Right ventricle myocardium inferior (tissue), 1 donor: Measurements from ENCODE around the gene ATP5F1D. TPM values are rescaled to one million over a fixed set of nuclear protein-coding genes. Genes with fewer than 3 reads are reported as not detected.
A peak's percentile ranks its signal among the peaks of the same experiment; 100 is the strongest.

Source experiments
- ATAC-seq: fragments of 200-7000 bp; cut with Tn5 transposase; one replicate; pipeline ENCODE4 v1.9.1; 2020; ENCODE audit warnings: mild to moderate bottlenecking, moderate library complexity
- DNase-seq: peaks from one replicate; pipeline ENCODE4 v3.0.0; 2021; ENCODE audit errors: missing footprints
- intact Hi-C: fragments of 100-400 bp; cut with DNase I; formaldehyde crosslinking; loops from one replicate; pipeline ENCODE4 v1.11.0; 2022
- total RNA-seq: library from RNA; stranded (reverse); fragmentation: NEBNext Ultra II Directional; extraction: Animal tissue kit (Norgen Biotek cat#: 25700); gene quantifications from one replicate; pipeline ENCODE4 v1.2.1, GENCODE V29; 2021
- donor health status: DM: no; HTN: yes; CAD: no; lungs with severe emphysema.

The ATP5F1D gene
- total RNA-seq, 1 donor from 2014 or later: 656 TPM

- intact Hi-C loops: no loop called here
- DNase-seq (peak; percentile 97), ATAC-seq (peak; percentile 54)
Measured at GRCh38 chr19:1252221-1252820, 10.8 kb downstream of the ATP5F1D start.

DNA sequence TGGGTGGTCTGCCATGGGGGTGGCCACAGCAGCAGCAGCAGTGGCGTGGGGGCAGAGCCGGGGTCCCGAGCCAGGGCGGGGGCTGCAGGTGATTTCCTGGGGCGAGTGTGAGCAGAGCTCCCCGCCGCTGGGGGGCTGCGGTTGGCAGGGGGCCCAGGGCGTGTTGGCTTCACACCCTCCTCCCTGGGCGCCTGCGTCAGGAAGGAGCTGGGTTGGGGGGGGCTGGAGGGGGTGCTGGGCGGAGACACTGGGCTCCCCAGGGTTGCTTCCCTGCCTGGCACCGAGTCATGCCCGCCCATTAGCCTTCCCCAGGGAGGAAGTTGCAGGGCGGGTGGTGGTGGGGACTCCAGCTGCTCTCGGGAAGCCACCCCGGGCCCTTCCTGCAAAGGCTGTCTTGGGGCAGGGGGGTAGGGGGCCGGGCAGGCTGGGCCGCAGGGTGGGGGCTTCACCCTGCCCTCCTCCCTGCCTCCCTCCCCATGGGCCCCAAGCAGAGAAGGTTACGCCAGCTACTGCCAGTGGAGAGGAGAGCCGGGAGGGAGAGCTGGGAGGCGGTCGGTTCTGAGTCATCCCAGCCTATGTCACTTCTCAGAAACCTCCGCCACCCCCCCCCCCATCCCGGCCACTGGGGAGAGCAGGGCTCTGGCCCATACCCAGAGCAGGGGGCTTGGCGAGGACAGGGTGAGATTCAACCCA, 11.4 kb downstream of the ATP5F1D start:
- ATAC-seq (peak; percentile 47), DNase-seq (peak; percentile 97)
- intact Hi-C loops: no loop called here

- intact Hi-C loops: no loop called here
Measured at GRCh38 chr19:1253514-1254080, 12.0 kb downstream of the ATP5F1D start.

GRCh38 chr19:1254081-1254527, 12.6 kb downstream of the ATP5F1D start:
- ATAC-seq (no peak), DNase-seq (no peak)
- intact Hi-C loops: no loop called here

More at GRCh38 chr19:1253514-1254080, 12.0 kb downstream of the ATP5F1D start:
- no peak for DNase-seq
- ATAC-seq: no peak

DNA sequence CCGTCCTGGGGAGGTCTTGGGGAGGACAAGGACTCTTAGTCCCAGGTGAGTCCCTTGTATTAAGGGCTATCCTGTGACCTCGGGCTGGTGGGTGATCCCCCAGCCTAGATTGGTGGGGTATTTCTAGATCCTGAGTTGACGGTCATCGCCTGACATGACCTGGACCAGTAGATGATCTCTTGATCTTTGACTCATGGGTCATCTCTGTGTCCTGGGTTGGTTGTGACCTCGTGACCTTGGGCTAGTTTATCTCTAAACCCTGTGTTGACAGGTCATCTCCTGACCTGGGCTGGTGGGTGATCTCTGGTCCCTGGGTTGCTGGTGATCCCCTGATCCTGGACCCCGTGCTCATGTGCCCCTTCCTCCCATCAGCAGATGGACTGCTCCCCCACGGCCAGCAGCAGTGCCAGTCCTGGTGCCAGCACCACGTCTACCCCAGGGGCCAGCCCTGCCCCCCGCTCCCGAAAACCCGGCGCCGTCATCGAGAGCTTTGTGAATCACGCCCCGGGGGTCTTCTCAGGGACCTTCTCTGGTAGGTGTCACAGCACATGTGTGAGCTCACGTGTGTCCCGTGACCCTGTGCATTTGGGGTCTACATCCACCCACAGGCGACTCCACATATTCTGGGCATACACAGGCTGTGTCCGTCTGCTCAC, 13.1 kb downstream of the ATP5F1D start:
- DNase-seq (no peak), ATAC-seq (no peak)
- intact Hi-C loops: no loop called here

- intact Hi-C loops: no loop called here
- ATAC-seq (no peak), DNase-seq (no peak)
Measured at GRCh38 chr19:1255186-1256161, 13.9 kb downstream of the ATP5F1D start.

DNA sequence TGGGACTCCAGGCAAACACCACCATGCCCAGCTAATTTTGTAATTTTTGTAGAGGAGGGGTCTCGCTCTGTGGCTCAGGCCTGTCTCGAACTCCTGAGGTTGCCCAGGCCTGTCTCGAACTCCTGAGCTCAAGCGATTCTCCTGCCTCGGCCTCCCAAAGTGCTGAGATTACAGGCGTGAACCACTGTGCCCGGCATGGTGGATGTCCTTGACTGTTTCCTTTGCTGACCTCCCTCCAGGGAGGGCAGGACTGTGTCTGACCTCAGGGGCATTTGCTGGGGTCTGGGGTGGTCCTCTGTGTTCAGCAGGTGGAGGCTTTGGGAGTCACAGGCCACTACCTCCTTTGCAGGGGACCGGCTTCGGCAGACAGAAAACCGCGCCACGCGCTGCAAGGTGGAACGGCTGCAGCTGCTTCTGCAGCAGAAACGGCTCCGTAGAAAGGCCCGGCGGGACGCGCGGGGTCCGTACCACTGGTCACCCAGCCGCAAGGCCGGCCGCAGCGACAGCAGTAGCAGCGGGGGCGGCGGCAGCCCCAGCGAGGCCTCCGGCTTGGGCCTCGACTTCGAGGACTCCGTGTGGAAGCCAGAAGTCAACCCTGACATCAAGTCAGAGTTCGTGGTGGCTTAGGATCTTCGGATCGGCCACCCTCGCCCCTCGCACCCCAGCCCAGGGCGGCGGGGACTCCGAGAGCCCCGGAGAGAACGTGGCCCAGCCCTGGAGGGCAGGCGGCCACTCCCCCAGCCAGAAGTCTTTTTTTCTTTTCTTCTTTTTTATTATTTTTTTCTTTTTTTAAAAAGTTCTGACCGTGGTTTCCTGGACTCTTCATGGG, 15.3 kb downstream of the ATP5F1D start:
- intact Hi-C loops: no loop called here
- ATAC-seq (no peak), DNase-seq (no peak)

DNA sequence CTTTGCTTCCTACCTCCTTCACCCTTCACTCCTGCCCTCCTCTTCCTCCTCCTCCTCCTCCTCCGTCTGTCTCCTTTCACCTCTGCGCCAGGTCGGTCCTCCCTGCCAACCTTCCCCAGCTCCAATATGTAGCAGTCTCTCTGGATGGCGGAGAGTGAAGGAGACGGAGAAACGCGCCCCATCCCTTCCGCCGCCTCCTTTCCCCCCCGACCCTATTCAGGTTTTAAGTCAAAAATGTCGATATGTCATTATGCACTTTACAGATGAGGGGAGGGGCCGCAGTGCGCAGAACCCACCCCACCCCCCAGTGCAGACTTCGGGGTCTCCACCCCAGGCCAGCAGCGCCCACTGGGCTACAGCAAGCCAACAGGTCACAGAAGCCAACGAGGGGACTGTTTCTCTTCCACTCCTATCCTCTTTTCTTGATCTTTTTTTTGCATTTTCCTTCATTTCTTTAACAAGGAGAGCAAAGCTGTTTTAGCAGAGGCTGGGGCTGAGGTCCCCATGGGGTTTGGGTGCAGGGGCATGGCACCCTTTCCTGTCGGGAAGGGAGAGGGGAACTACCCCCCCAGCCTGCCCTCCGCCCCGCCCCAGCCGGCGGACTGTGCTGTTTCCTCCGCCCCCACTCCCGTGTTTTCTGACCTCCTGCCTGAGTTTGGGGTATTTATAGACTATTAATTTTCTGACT, 16.1 kb downstream of the ATP5F1D start:
- DNase-seq: no peak
- no peak for ATAC-seq
- intact Hi-C loops: no loop called here

- intact Hi-C loops: no loop called here
- DNase-seq (no peak), ATAC-seq (no peak)
Measured at GRCh38 chr19:1258163-1258492, 16.6 kb downstream of the ATP5F1D start.

DNA sequence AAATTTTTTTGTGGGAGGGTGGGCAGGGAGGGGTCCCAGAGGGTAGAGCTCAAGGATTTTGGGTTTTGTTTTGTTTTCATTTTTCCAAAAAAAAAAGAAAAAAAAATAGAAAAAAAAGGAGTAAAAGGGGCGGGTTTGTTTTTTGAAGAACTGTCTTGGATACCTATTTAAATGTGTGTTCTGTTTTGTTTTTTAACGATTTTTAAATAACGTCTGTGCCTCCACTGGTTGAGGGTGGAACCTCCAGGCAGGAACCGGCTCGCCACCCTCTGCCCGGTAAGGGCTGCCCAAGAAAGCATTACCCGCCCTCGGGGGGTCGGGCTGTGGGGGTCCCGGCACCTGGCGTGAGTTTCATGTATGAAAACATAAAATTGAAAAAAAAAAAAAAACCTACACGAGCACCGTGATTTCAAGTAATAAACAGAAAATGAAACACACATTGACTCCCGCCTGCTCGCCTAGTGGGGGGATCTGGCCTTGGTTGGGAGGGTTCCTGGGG, 17.2 kb downstream of the ATP5F1D start:
- DNase-seq (no peak), ATAC-seq (no peak)
- intact Hi-C loops: no loop called here

- peak; percentile 91 for DNase-seq
- ATAC-seq: peak; percentile 18
- intact Hi-C loops: no loop called here
Measured at GRCh38 chr19:1259206-1259875, 17.8 kb downstream of the ATP5F1D start.

- intact Hi-C loops: no loop called here
- peak; percentile 0 for ATAC-seq
- no peak for DNase-seq
Measured at GRCh38 chr19:1259876-1260748, 18.6 kb downstream of the ATP5F1D start.

DNA sequence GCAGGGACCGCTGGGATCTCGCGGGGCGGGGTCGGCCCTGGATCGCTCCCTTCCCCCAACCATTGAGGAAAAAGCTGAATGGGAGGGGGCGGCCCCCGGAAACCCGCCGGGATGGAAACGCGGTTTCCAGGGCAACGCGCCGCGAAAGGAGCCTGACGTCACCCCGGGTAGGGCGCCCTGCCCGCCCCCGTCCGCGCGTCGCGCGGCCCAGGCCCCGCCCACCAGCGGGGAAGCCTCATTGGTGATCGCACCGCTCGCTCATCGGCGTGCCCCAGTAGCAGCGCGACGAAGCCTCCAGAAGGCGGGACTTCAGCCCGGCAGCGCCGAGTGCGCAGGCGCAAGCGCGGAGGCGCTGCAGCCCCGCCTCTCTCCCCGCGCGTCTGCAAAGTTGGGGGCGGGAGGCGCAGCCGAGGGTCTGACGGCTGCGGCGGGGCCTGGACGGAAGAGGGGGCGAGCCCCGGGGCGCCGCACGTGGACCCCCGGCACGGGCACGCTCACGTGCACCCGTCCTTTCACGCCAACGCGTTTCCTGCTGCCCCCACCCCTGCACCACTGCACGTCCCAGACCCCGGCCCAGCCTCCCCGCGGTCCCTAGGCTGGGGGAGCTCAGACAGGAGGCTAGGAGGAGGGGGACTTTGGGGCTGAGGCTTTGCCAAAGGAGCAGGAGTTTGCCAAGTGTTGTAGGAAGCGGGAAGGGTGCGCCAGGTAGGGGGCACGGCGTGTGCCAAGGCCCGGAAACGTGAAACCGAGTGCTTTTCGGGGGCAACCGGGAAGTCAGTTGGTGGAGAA, 19.4 kb downstream of the ATP5F1D start:
- peak; percentile 87 for ATAC-seq
- DNase-seq: peak; percentile 98
- intact Hi-C loops: no loop called here

- intact Hi-C loops: no loop called here
- ATAC-seq (no peak), DNase-seq (no peak)
Measured at GRCh38 chr19:1261538-1261797, 19.9 kb downstream of the ATP5F1D start.
